DMS53 treated with DMSO at 0.1 percent for 48 hours (cell line): Measurements from ENCODE around the gene PRX.
"Not testable (repeated sequence)": the region's sequence is repeated elsewhere in the genome, so short reads cannot be mapped to it uniquely, and the experiment has no call there.

Source experiments
- DNase-seq: peaks from one replicate; lab custom pipeline; 2025; ENCODE audit not compliant: unreplicated experiment; lab: John Stamatoyannopoulos, UW

The PRX gene

GRCh38 chr19:40390084-40390742 is 23.0 kb downstream of the PRX start, which contains the start of gene HIPK4:
HIPK4 (minus strand) TSS chr19:40390181; CDS start chr19:40389902, 279 bp downstream.
- no peak for DNase-seq

- DNase-seq = no peak
Observed at GRCh38 chr19:40389404-40390083, 23.6 kb downstream of the PRX start.

- no peak for DNase-seq
Observed at GRCh38 chr19:40388481-40388880, 24.7 kb downstream of the PRX start.

GRCh38 chr19:40387155-40387554 is 26.0 kb downstream of the PRX start:
- no peak for DNase-seq

- DNase-seq = no peak
Observed at GRCh38 chr19:40383668-40384248, 29.4 kb downstream of the PRX start.

- no peak for DNase-seq
Observed at GRCh38 chr19:40381321-40381720, 31.9 kb downstream of the PRX start.

- no peak for DNase-seq
Observed at GRCh38 chr19:40380199-40381037, 32.8 kb downstream of the PRX start.

GRCh38 chr19:40379446-40380198 is 33.6 kb downstream of the PRX start:
- no peak for DNase-seq

GRCh38 chr19:40378509-40378908 is 34.7 kb downstream of the PRX start:
- no peak for DNase-seq

- no peak for DNase-seq
Observed at GRCh38 chr19:40377876-40378385, 35.2 kb downstream of the PRX start.

- no peak for DNase-seq
Observed at GRCh38 chr19:40376286-40376862, 36.8 kb downstream of the PRX start.

- DNase-seq = no peak
Observed at GRCh38 chr19:40374084-40374483, 39.1 kb downstream of the PRX start.

GRCh38 chr19:40371802-40372122 is 41.4 kb downstream of the PRX start:
- DNase-seq = no peak

- DNase-seq = no peak
Observed at GRCh38 chr19:40370997-40371801, 42.0 kb downstream of the PRX start.

GRCh38 chr19:40370253-40370652 is 42.9 kb downstream of the PRX start:
- not testable (repeated sequence) for DNase-seq

GRCh38 chr19:40369797-40370196 is 43.4 kb downstream of the PRX start:
- DNase-seq = no peak

- no peak for DNase-seq
Observed at GRCh38 chr19:40367577-40368434, 45.4 kb downstream of the PRX start.

- no peak for DNase-seq
Observed at GRCh38 chr19:40366697-40367561, 46.2 kb downstream of the PRX start.
